Left forelimb (tissue), 1 donor: Measurements from ENCODE around the gene ADORA1.

Experiments
- DNase-seq: peaks from one replicate; pipeline ENCODE4 v3.0.0-alpha.2; 2018; ENCODE audit warnings: low spot score

The ADORA1 gene

GRCh38 chr1:203095061-203095690, 32.4 kb upstream of the ADORA1 start:
- DNase-seq, result no peak

GRCh38 chr1:203096566-203096965, 31.0 kb upstream of the ADORA1 start:
- no peak for DNase-seq

GRCh38 chr1:203097001-203097400, 30.5 kb upstream of the ADORA1 start:
- DNase-seq, result no peak

GRCh38 chr1:203098445-203098844, 29.1 kb upstream of the ADORA1 start:
- no peak for DNase-seq

- no peak for DNase-seq
Observed at GRCh38 chr1:203098914-203099520, 28.5 kb upstream of the ADORA1 start.

GRCh38 chr1:203099805-203100515, 27.6 kb upstream of the ADORA1 start:
- DNase-seq, result no peak

GRCh38 chr1:203100516-203100869, 27.0 kb upstream of the ADORA1 start:
- no peak for DNase-seq

- DNase-seq, result no peak
Observed at GRCh38 chr1:203101813-203102634, 25.5 kb upstream of the ADORA1 start.

- no peak for DNase-seq
Observed at GRCh38 chr1:203103216-203103615, 24.3 kb upstream of the ADORA1 start.

- no peak for DNase-seq
Observed at GRCh38 chr1:203103829-203104495, 23.6 kb upstream of the ADORA1 start.

- DNase-seq, result no peak
Observed at GRCh38 chr1:203104789-203105390, 22.6 kb upstream of the ADORA1 start.

GRCh38 chr1:203112475-203112874, 15.1 kb upstream of the ADORA1 start:
- DNase-seq, result peak; percentile 18

GRCh38 chr1:203113308-203113707, 14.2 kb upstream of the ADORA1 start:
- no peak for DNase-seq

GRCh38 chr1:203114202-203114601, 13.3 kb upstream of the ADORA1 start:
- peak; percentile 20 for DNase-seq

- peak; percentile 70 for DNase-seq
Observed at GRCh38 chr1:203116091-203116820, 11.3 kb upstream of the ADORA1 start.

GRCh38 chr1:203117611-203118575, 9.6 kb upstream of the ADORA1 start:
- DNase-seq, result peak; percentile 84

- peak; percentile 48 for DNase-seq
Observed at GRCh38 chr1:203120325-203121153, 7.0 kb upstream of the ADORA1 start.

GRCh38 chr1:203121186-203122015, 6.1 kb upstream of the ADORA1 start:
- DNase-seq, result peak; percentile 55
